GM04504 (cell line): ENCODE measurements around the gene PARN.
"Not testable (repeated sequence)": the region's sequence is repeated elsewhere in the genome, so short reads cannot be mapped to it uniquely, and the experiment has no call there.

ENCODE experiments used
- DNase-seq: peaks from one replicate; pipeline ENCODE4 v3.0.0-alpha.2; 2012; ENCODE audit warnings: low read depth

PARN gene

GRCh38 chr16:14574698-14575415 lies 55.2 kb downstream of the PARN start:
- not testable (repeated sequence) for DNase-seq

GRCh38 chr16:14572535-14572934 lies 57.5 kb downstream of the PARN start:
- no peak for DNase-seq

- DNase-seq, result no peak
Measured at GRCh38 chr16:14569213-14569612, 60.8 kb downstream of the PARN start.

GRCh38 chr16:14566599-14566998 lies 63.5 kb downstream of the PARN start:
- no peak for DNase-seq

- no peak for DNase-seq
Measured at GRCh38 chr16:14565688-14566025, 64.4 kb downstream of the PARN start.

- no peak for DNase-seq
Measured at GRCh38 chr16:14564861-14565687, 65.0 kb downstream of the PARN start.

- no peak for DNase-seq
Measured at GRCh38 chr16:14564323-14564722, 65.7 kb downstream of the PARN start.

- DNase-seq, result no peak
Measured at GRCh38 chr16:14562691-14563491, 67.2 kb downstream of the PARN start.

GRCh38 chr16:14560523-14560922 lies 69.5 kb downstream of the PARN start:
- DNase-seq, result no peak

- no peak for DNase-seq
Measured at GRCh38 chr16:14559809-14560241, 70.2 kb downstream of the PARN start.

GRCh38 chr16:14553447-14553846 lies 76.6 kb downstream of the PARN start:
- DNase-seq, result no peak

GRCh38 chr16:14549789-14550153 lies 80.3 kb downstream of the PARN start:
- DNase-seq, result no peak

GRCh38 chr16:14548933-14549788 lies 80.9 kb downstream of the PARN start:
- no peak for DNase-seq

GRCh38 chr16:14545346-14545884 lies 84.6 kb downstream of the PARN start:
- no peak for DNase-seq

- not testable (repeated sequence) for DNase-seq
Measured at GRCh38 chr16:14544846-14545245, 85.2 kb downstream of the PARN start.

GRCh38 chr16:14539631-14540030 lies 90.4 kb downstream of the PARN start:
- DNase-seq, result no peak

GRCh38 chr16:14539156-14539555 lies 90.9 kb downstream of the PARN start:
- no peak for DNase-seq

- no peak for DNase-seq
Measured at GRCh38 chr16:14538604-14539003, 91.5 kb downstream of the PARN start.

- DNase-seq, result no peak
Measured at GRCh38 chr16:14531613-14532012, 98.4 kb downstream of the PARN start.

GRCh38 chr16:14531101-14531500 lies 99.0 kb downstream of the PARN start:
- no peak for DNase-seq

GRCh38 chr16:14530046-14530445 lies 100.0 kb downstream of the PARN start:
- no peak for DNase-seq
